MCF 10A (cell line): ENCODE data around the gene EFCAB9. TPM values are rescaled to one million over a fixed set of nuclear protein-coding genes. Genes with fewer than 3 reads are reported as not detected.

Experiments used
- Bru-seq: library from RNA; stranded (reverse); fragments of 400-500 nt; gene quantifications from one replicate; lab custom pipeline; 2021; lab: Mats Ljungman, UMichigan
- BruChase-seq, 2 experiments: library from RNA; stranded (reverse); fragments of 400-500 nt; gene quantifications; one replicate each; lab custom pipeline; 2021; lab: Mats Ljungman, UMichigan
- BruUV-seq: library from RNA; stranded (reverse); fragments of 400-500 nt; replicated peaks from 2 replicates; lab custom pipeline; 2021; lab: Mats Ljungman, UMichigan
- CTCF ChIA-PET: fragments of 300-600 bp; sonication (Branson Sonifier 250); formaldehyde crosslinking; extraction: SDS; loops from one replicate; lab custom pipeline; 2021; ENCODE audit warnings: antibody characterized with exemption, inconsistent platforms; lab: Yijun Ruan, JAX
- POLR2A ChIA-PET: fragments of 300-600, 350-650 bp; sonication (Branson Sonifier 250); formaldehyde crosslinking; extraction: SDS; loops from one replicate; lab custom pipeline; 2020; ENCODE audit warnings: antibody characterized with exemption, inconsistent platforms; lab: Yijun Ruan, JAX
- DNase-seq: peaks from one replicate; pipeline ENCODE4 v3.0.0-alpha.2; 2018; ENCODE audit not compliant: unreplicated experiment
- H3K27ac Mint-ChIP-seq: one replicate; pipeline ENCODE4 v1.8.0; 2022; ENCODE audit warnings: mild to moderate bottlenecking, low read depth, mixed read lengths; ENCODE audit not compliant: unreplicated experiment
- H3K27me3 Mint-ChIP-seq: one replicate; pipeline ENCODE4 v1.8.0; 2022; ENCODE audit warnings: mixed read lengths; ENCODE audit not compliant: insufficient read depth, unreplicated experiment
- H3K36me3 Mint-ChIP-seq: one replicate; pipeline ENCODE4 v1.8.0; 2022; ENCODE audit warnings: mild to moderate bottlenecking, moderate library complexity, mixed read lengths; ENCODE audit not compliant: insufficient read depth, unreplicated experiment
- H3K4me1 Mint-ChIP-seq: one replicate; pipeline ENCODE4 v1.8.0; 2022; ENCODE audit warnings: mixed read lengths; ENCODE audit not compliant: insufficient read depth, unreplicated experiment
- H3K4me3 Mint-ChIP-seq: one replicate; pipeline ENCODE4 v1.8.0; 2022; ENCODE audit warnings: mild to moderate bottlenecking, moderate library complexity, mixed read lengths; ENCODE audit not compliant: unreplicated experiment
- H3K9me3 Mint-ChIP-seq: one replicate; pipeline ENCODE4 v1.8.0; 2022; ENCODE audit warnings: mixed read lengths; ENCODE audit not compliant: unreplicated experiment
- intact Hi-C: fragments of 100-400 bp; cut with micrococcal nuclease; formaldehyde crosslinking; loops from 2 replicates; pipeline ENCODE4 v1.14.1; 2022
- long read RNA-seq: library from polyadenylated mRNA; stranded (forward); transcript quantifications from one replicate; pipeline ENCODE4 v2.0.0, GENCODE V29; 2022
- total RNA-seq: library from RNA; stranded (reverse); gene quantifications from 2 replicates; pipeline ENCODE4 v1.2.3, GENCODE V29; 2022
- TF ChIP-seq, protein P1 (sequence below): fragments of 200-600 bp; IDR thresholded peaks from one replicate; pipeline ENCODE4 v1.8.0; 2022; ENCODE audit warnings: antibody characterized with exemption, mild to moderate bottlenecking; ENCODE audit not compliant: unreplicated experiment

The EFCAB9 gene
- total RNA-seq: not detected in 2 replicates
- percentile 9 among the genes with signal in this experiment for Bru-seq, nascent RNA
- BruChase-seq, experiment 1, labeled RNA remaining after a 6-hour chase: percentile 14 among the genes with signal in this experiment
- percentile 8 among the genes with signal in this experiment for BruChase-seq, experiment 2, labeled RNA remaining after a 2-hour chase
- long read RNA-seq, partial matches to known transcripts: 0 of 2 reads
- long read RNA-seq, other reads (novel, unspliced or antisense): 2 of 2 reads

DNA sequence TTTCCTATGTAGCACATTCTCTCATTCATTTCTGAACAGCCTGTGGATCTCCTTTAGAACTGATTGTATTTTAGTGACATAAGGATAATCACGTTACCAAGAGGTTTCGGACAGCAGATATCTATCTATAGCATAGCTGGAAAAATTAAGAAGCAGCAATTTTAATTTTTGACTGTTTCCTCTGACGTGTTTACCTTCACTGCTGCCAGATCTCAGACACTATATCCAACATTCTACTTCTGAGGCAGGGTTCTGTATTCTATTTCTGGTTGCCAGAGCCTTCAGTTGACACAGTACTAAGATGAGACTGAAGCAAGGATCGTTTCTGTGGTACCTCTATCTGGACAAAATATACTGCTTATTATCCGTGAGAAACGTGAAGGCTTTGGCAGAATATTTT is at the start of gene EFCAB9:
Gene EFCAB9 (plus strand): TSS at position 301 of the 400 bp plus-strand sequence. CDS start 1 bp downstream, at position 302.
- TF ChIP-seq, protein P1, sequence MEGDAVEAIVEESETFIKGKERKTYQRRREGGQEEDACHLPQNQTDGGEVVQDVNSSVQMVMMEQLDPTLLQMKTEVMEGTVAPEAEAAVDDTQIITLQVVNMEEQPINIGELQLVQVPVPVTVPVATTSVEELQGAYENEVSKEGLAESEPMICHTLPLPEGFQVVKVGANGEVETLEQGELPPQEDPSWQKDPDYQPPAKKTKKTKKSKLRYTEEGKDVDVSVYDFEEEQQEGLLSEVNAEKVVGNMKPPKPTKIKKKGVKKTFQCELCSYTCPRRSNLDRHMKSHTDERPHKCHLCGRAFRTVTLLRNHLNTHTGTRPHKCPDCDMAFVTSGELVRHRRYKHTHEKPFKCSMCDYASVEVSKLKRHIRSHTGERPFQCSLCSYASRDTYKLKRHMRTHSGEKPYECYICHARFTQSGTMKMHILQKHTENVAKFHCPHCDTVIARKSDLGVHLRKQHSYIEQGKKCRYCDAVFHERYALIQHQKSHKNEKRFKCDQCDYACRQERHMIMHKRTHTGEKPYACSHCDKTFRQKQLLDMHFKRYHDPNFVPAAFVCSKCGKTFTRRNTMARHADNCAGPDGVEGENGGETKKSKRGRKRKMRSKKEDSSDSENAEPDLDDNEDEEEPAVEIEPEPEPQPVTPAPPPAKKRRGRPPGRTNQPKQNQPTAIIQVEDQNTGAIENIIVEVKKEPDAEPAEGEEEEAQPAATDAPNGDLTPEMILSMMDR: no peak
- no TSS peak for BruUV-seq
- H3K9me3 Mint-ChIP-seq: no peaks in the 10 kb centered on the region
- POLR2A ChIA-PET: interaction anchor here (0.7 to 1.1 kb wide), 2 partner anchors 9 to 839 kb away, joined by 3 read pairs; no protein-coding TSS in a partner anchor
- CTCF ChIA-PET: interaction anchor here (0.7 to 12.7 kb wide), 4 partner anchors 88 to 355 kb away, joined by 3 to 259 read pairs (median 4); no protein-coding TSS in a partner anchor
- H3K27ac Mint-ChIP-seq: no peak within 1 kb of the TSS
- no peaks in the 10 kb centered on the region for H3K36me3 Mint-ChIP-seq
- no peak within 1 kb of the TSS for H3K4me3 Mint-ChIP-seq
- no peaks in the 10 kb centered on the region for H3K27me3 Mint-ChIP-seq
- H3K4me1 Mint-ChIP-seq: no peaks in the 10 kb centered on the region
- no peak for DNase-seq
- intact Hi-C loops: no loop called here

DNA sequence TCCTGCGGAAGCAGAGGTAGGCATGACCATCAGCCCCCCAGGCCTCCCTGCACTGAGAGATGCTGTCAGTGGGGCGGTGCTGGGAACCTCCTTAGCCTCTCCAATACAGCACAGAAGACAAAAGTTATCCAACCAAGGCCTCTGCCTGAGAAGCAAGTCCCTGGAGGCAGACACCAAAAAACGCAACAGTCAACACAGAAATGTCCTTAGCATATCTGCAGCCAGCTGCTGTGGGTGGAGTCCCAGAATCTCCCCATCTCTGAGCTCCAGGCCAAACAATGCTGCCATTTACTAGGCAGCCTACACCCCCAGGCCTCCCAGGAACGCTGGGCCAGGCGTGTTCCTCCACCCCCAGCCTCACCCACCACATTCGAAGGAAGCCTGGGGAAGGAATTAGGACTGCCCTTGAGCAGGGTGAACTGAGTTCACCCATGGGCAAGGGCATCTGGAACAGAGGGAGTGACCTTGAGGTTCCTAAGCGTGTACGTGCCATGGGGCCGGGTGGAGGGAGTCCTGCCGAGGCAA is 49.6 kb upstream of the EFCAB9 start:
- no peaks in the 10 kb centered on the region for H3K9me3 Mint-ChIP-seq
- H3K27me3 Mint-ChIP-seq: no peaks in the 10 kb centered on the region
- no peak overlapping the region for H3K4me3 Mint-ChIP-seq
- intact Hi-C loops: no loop called here
- DNase-seq: no peak
- ChIA-PET POLR2A (no interaction called here), CTCF (interaction anchor here (1.2 kb wide), 1 partner anchor 45 kb away, joined by 5 read pairs; no protein-coding TSS in a partner anchor)
- BruUV-seq: no TSS peak
- H3K4me1 Mint-ChIP-seq: no peaks in the 10 kb centered on the region
- no peak overlapping the region for H3K27ac Mint-ChIP-seq
- TF ChIP-seq, protein P1: no peak
- peaks cover 6% of the 10 kb centered on the region for H3K36me3 Mint-ChIP-seq

DNA sequence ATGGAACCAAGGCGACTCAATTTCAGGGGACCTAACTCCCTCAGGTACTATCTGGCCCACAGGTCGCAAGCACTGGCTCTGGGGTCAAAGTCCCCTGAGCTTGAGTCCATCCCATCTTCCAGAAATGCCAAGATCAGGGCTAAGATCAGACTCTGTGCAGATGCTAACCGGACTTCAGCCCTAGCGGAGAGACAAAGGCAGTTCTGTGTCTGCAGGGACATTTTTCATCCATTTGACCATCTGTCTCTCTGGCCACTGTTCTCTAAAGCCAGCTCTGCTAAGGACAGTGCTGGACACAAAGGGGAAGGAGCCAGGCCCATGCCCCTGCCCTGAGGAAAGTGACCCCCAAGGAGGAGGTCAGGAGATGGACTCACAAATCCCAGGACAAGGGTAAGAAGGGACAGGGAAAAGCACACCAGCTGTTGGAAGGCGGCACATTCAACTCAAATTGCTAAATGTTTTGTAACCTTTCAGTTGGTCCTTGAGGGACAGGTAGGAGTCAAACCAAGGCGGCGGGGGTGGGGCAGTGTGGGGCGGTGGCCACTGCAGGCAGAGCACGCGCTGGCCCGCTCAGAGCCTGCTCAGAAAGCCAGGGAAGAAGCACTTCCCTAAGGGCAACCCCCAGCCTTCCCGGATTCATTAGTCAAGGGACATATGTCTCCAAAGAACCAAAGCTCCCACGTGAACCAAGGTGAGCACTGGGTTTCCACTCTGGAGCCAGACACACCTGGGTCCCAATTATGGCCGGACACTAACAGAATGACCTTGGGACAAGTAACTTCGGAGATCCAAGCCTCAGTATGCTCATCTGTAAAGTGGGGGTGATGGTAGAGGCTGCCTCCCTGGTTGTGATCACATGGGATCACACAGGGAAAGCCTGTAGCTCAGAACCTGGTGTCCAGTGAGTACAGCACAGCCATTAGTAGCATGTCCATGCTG is 48.8 kb upstream of the EFCAB9 start:
- intact Hi-C loops: no loop called here
- no peak for DNase-seq
- BruUV-seq: no TSS peak

More for the DNA sequence above, 48.8 kb upstream of the EFCAB9 start:
- H3K36me3 Mint-ChIP-seq: peaks cover 8% of the 10 kb centered on the region
- H3K27ac Mint-ChIP-seq: no peak overlapping the region
- no peaks in the 10 kb centered on the region for H3K9me3 Mint-ChIP-seq
- ChIA-PET CTCF (interaction anchor here (0.5 to 1.2 kb wide), 4 partner anchors 13 to 47 kb away, joined by 3 to 5 read pairs (median 4); no protein-coding TSS in a partner anchor), POLR2A (no interaction called here)
- H3K4me3 Mint-ChIP-seq: no peak overlapping the region
- TF ChIP-seq, protein P1: no peak
- H3K4me1 Mint-ChIP-seq: no peaks in the 10 kb centered on the region
- no peaks in the 10 kb centered on the region for H3K27me3 Mint-ChIP-seq
